NCI-H1105 (cell line): Measurements from ENCODE around the gene CCBE1.
A peak's percentile ranks its signal among the peaks of the same experiment; 100 is the strongest.
"Not testable (repeated sequence)": the region's sequence is repeated elsewhere in the genome, so short reads cannot be mapped to it uniquely, and the experiment has no call there.

ENCODE experiments used
- DNase-seq: peaks from one replicate; lab custom pipeline; 2025; lab: John Stamatoyannopoulos, UW

The CCBE1 gene

DNA sequence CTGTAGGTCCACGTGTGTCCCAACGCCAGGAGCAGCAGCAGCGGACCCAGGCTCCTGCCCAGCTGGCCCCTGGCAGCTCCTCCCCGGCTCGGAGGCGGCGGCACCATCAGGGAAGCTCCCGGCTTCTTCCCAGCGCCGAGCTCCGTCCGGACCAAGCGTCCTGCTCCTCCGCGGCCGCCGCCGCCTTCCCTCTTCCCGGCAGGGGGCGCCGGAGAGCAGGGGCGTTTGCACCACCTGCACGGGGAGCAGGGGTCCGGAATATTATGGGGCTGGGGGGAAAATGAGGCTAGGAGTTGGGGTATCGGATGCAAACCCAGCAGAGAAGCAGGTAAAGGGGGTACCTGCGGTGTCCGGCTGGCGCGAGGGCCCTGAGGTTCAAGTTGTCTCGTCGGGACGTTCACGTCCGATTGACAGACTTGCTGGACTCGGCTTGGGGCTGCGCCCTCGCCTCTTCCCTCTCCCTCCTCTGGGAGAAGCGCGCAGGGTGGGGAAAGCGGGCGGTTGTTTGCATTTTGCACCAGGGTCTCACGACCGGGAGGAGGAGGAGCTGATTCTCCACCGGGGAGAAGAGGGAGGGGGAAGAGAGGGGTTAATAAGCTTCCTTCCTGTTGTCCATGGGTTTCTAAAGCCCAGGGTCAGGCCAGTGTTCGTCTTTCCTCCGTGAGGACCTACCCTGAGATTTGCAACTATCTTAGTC lies at the start of gene CCBE1:
Gene CCBE1 (minus strand): TSS at position 188 of the 697 bp plus-strand sequence.
- peak; percentile 48 for DNase-seq

DNA sequence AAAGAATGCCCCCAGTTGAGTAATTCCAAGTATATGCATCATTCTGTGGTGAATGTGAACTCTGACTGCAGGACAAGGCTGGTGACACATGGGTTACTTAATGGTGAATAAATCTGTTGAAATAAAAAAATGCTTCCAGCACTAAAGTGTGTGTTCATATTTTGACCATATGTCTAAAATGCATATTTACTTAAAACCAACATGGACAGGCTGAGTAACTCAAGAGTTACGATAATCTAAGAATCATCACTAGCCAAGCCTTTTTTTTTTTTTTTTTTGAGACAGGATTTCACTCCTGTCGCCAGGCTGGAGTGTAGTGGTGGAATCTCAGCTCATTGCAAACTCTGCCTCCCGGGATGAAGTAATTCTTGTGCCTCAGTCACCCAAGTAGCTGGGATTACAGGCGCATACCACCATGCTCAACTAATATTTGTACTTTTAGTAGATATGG lies 47.1 kb upstream of the CCBE1 start:
- no peak for DNase-seq

DNA sequence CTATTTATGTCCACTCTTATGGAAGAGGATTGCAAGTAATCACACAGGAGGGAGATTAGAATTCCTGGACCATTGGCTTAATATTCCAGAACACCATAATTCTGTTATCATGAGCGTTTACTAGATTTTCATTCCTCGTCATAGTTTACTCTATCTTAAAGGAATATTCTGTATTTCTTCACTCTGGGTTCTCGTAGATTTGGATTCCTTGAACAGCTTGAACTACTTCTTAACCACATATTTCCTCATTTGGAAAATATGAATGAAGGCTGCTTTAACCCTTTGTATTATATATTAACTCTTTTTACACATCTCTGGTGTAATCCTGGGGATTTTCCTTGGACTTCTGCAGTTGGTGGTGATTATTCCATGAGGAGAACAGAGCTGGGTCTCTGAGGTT lies 46.3 kb upstream of the CCBE1 start:
- no peak for DNase-seq

DNA sequence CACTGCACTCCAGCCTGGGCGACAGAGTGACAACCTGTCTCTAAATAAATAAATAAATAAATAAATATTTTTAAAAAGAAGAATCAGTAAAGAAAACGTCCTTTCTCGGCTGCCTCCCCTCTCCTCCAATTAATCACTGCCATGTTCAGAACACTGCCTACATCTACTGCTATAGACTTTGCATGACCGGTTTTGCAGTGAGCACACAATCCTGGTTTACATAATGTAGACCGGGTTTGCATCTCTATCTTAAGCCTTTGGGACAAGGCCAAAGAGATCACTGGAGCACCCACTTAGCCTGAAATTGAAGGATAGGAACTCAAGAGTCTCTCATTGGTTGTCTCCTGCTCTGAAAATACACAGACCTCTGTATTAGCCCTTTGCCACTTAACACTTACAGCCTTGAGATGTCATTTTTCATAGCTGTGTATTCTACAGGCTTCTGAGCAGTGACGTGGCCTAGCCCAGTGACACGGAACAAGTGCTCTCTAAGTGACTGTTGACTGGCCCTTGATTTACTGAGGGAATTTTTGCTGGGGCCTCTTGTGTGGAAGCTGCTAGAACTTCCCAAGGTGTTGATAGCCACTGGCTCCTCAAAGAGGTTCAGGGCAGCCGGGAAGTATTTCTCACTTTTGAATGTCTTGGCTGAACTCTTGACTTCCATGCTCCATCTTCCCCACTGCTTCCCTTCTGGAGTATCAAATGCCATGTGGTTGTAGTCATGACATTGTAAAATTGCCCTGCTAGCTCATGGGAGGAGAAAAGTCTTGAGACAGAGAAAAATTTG lies 45.3 kb upstream of the CCBE1 start:
- no peak for DNase-seq

DNA sequence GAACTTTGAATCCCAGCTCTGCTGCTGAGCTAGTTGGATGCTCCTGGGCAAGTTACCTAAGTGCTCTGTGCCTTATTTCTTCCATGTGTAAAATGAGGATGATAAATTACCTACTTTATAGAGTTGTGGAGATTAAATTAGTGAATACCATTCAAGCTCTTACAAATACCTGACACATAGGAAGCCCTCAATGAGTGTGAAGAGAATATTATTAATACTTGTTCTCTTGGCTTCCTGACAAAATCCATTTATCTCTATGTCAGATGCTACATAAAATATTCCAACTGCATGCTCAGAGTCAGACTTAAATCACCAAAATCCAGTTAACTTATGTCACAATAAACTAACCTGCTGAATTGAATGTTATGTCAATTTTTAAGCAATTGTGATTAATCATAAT lies 42.9 kb upstream of the CCBE1 start:
- DNase-seq, result no peak

DNA sequence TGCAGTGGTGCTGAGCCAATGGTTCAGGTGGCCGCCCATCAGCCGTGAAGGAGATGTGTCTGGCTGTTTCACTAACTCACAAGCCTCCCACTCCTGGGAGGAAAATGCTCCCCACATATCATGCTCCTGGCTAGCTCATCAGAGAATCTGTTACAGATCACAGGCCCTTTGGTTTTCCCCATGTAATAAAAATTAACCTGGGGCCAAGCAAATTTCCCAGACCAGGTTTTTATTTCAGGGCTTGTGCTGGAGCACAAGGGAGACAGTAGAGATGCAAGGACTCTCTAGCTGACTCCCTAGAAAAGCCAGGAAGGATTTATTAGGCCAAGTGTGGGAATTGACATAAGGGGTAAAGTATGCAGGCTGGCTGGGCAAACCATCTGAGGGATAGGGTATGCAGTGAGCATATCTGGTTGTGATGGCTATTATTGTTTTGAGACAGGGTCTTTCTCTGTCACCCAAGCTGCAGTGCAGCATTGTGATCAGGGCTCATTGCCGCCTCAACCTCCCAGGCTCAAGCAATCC lies 40.6 kb upstream of the CCBE1 start:
- no peak for DNase-seq

DNA sequence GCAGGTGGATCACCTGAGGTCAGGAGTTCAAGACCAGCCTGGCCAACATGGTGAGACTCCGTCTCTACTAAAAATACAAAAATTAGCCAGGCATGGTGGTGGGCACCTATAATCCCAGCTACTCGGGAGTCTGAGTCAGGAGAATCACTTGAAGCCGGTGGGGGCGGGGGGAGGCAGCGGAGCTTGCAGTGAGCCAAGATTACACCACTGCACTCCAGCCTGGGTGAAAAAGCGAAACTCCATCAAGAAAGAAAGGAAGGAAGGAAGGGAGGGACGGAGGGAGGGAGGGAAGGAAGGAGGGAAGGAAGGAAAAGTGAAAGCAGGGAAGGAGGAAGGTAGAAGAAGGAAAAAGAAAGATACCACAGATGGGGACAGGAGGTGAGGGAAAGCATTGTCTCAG lies 40.1 kb upstream of the CCBE1 start:
- DNase-seq, result not testable (repeated sequence)

DNA sequence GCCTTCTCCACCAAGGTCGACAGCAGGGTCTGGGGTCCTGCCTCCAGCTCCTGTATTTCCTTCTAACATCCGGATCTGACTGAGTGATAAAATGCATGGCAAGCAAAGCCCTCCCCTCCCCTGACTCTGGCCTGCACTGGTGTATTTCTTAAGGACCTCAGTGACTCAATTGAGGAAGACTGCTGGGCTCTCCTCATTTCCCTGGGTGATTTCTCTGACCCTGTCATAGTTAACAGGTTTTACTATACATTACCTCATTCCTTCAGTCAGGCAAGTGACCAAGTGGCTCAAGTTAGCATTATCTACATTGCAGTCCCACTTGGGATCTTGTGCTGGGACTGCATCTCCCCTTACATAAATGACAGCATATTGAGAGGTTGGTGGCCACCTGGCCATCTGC lies 38.8 kb upstream of the CCBE1 start:
- no peak for DNase-seq

DNA sequence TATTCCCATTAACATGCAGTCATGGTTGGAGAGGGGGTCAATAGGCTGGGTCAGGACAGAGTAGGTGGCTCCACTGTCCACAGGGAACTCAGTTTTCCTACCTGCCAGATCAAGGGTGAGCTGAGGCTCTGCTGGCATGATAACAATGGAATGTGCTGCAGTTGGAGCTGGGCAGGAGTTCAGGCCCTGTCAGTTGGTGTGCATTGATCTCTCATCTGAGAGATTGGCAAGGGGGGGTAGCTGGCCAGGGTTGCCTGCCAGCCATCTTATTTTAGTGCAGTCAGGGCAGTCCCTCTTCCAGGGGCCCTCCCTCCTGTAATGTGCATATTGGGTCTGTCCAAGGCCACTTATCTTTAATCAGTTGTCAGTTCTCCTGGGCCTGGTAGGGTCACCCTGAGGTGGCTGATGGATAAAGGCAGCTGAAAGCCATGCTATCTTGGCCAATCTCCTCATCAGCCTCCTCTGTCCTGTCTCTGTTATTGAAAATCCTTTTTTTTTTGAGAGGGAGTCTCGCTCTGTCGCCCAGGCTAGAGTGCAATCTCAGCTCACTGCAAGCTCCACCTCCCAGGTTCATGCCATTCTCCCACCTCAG lies 38.1 kb upstream of the CCBE1 start:
- DNase-seq, result no peak

DNA sequence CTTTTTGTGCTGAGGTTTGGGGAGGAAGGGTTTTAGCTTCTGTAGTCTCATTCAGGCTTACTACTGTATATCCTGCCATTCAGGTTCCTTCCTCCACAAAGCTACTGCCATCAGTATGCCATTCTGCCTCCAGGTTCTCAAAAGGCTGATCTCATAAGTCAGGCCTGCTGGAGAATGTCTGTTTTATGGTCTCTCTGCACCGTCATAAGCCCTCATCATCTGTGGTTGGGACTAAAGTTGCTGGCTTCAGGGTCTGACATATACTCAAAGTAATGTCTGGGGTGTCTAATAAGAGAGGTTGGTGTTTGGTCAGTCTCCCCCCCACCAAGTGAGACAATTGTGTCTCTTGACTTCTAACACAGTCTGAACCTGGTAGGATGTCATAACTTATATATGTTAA lies 36.2 kb upstream of the CCBE1 start:
- DNase-seq, result no peak

DNA sequence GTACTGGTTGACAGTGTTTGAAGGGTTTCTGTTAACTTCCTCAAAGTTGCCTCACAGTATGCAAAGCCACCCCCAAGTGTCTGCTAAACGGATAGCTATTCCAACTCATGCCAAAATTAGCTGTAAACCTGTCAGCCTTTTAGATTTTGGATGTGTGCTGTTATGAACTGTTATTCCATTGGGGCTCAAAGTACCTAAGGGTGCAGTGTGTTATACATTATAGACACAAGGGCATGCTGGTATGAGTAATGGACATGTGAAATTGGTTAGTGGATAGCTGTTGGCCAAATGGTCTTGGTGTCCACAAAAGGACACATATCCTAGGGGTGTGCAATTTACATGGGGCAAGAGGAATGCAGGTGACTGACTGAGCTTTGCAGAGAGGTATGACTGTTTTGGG lies 33.7 kb upstream of the CCBE1 start:
- no peak for DNase-seq

DNA sequence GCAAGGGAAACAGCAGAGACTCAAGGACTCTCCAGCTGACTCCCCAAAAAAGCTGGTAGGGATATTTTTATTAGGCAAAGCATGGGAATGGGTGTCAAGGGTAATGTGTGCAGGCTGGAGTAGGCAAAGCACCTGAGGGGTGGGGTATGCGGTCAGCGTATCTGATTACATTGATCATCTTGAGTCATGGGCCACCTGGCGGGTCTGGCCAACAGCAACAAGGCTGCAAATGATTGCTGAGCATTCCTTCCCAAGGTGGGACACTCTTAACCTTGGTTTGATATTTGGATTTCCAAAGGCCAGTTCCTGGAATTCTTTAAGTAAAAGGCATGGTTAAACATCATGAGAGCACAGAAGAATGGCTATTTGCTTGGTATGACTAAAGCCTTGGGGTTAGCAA lies 32.6 kb upstream of the CCBE1 start:
- DNase-seq, result no peak

DNA sequence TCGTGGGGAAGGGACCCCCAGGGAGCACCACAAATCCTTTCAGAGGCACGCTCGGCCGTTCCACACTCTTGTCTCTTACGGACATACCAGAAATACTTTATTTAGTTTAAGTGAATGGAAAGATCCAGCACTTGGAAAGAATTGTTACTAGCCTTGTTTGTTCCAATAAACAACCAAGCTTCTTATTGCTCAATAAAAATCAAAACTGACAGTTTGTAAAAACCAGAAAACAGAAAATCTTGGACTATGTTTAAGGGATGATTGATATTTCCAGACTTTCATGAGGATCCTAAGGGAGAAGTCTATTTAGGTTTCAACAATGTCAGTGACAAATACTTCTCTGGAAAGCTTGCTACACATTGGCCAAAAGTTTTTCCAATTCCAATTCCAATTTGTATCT lies 31.6 kb upstream of the CCBE1 start:
- DNase-seq, result no peak

DNA sequence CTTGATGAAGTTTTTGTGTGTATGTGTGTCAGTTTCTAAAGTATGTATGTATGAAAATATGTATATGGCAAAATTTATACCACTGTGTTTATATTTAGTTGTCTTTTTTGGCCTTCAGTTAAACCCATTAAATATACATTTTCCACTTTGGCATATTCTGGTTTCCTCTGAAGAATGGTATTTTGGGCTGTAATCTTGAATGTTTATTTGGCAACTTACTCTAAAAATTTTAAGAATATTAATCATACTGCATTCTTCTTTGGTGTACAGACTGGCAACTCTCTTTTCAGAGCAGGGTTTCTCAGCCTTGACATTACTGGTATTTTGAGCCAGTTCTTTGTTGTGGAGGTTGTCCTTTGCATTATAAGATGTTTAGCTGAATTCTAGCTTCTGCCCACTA lies 27.9 kb upstream of the CCBE1 start:
- DNase-seq, result no peak

DNA sequence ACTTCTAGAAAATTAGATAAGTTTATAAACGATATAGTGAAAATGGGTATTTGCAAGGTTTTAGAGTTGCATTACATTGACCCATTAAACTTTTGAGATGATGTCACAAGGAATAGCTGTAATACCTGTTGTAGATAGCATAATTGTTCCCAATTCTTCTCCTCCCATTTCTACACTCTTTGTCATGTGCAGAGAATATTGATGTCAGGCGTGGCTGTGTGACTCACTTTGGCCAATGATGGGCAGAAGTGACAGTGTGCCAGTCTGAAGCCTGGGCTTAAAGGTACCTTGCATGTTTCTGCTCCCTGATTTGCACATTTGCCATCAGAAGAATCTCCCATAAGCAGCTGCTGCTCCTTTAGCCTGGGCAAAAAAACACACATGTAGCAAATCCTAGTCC lies 26.9 kb upstream of the CCBE1 start:
- no peak for DNase-seq

DNA sequence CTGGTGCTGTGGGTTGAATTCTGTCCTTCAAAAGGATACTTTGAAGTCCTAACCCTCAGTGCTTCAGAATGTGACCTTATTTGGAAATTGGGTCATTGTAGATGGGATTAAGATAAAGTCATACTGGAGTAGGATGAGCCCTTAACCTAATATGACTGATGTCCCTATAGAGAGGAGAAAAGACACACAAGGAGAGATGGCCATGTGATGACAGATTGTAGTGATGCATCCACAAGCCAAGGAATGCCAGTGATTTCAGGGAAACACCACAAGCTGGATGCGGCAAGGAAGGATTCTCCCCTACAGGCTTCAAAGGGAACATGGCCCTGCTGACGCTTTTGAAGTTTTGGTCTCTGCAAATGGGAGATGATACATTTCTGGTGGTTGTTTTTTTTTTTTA lies 24.7 kb upstream of the CCBE1 start:
- DNase-seq, result no peak

DNA sequence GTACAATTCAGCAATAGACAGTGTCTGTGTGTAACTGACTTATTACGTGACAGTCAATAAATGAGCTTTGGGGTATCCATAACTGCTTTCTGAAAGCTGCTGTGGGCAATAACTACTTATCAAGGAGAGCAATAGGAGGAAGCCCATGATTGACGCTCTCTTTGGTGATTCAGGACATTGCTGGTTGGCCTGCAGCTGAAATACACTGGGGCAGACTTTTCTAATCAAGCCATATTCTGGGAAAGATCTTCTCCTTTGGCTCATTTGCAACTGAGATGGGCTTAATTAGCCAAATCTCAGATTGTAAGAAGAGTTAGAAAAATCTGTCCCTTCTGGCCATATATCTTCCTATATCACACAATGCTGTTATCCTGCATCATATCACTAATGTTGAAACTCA lies 24.0 kb upstream of the CCBE1 start:
- DNase-seq, result no peak

DNA sequence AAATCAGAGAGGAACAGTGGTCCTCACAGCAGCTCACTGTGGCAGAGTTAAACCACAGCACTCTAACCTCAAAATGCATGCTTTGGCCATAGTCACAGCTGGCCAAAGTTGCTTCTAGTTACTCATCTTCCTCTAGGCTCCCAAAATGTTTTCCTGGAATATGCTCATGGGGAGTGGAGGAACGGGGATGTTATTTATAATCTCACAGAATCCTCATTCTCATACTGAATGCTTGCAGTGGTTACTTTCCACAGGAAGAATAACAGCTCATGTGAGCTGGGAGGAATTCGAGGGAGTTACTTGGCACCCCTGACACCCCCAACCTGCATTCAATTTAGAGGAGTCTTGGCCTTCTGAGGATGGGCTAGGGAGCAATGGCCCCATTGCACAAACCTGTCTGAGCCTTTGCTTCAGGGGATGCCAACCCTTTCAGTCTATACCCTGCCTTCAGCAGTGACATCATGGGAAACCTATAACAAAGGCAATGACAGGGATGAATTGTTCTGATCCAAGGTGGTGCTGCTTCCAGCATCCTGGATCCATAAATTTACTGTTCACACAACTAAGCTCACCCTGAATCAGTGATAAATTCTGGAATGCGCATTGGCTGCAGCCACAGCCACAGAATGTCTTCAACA lies 22.4 kb upstream of the CCBE1 start:
- DNase-seq, result no peak

DNA sequence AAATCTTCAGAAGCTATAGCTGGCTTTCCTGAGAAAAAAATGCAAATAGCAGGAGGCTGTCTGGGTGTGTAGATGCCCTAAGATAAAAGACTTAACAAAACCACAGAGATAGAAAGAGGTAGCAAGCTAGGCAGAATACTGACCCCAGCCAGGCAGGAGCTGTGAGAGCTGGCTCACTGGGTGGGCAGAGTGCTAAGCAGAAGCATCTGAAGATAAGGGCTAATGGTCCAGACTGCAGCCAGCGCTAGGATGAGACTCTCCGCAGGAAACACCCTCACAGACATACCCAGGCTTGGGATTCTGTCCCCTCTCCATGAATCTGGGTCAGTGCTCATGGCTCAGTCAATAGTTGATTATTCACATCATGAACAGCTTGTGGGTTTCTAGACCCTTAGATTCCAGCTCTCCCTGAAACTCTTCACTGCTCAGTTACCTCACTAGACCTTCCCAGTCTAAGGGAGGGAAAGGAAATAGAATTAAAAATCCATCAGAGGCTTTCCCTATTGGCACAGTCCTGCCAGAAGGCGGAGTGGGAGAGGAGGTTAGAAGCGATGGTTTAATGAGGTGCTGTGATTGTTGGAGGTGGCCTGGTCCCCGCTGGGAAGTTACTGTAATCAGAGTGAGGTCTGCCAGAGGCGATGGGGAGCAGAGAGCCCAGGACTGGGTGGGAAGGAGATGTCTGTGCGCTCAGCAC lies 21.4 kb upstream of the CCBE1 start:
- DNase-seq, result no peak

DNA sequence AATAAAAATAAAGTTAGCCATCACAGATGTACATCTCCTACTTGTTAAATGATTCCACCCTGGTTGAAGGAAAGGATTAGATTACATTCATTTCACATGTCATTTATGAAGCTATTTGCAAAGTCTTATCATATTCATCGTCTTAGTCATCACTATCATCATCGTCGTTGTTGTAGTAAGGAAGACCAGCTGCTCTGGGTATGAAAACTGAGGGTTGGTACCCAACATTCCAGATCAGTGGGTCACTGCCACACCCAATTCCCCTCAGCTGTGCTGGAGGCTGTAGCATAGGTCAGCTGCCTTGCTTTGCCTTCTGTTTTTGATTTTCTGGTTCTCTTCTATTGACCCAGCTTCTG lies 20.9 kb upstream of the CCBE1 start:
- no peak for DNase-seq

DNA sequence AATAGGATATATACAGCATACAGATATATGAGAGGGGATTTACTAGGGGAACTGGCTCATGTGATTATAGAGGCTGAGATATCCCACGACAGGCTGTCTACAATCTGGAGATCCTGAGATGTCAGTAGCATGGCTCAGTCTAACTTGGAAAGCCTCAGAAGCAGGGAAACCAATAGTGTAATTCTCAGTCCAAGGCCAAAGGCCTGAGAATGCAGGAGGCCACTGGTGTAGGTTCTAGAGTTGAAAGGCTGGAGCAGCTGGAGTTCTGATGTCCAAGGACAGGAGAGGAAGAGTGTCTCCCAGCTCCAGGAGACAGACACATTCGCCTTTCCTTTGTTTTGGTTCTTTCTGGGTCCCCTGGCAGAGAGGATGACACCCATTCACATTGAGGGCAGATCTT lies 20.1 kb upstream of the CCBE1 start:
- DNase-seq, result no peak

DNA sequence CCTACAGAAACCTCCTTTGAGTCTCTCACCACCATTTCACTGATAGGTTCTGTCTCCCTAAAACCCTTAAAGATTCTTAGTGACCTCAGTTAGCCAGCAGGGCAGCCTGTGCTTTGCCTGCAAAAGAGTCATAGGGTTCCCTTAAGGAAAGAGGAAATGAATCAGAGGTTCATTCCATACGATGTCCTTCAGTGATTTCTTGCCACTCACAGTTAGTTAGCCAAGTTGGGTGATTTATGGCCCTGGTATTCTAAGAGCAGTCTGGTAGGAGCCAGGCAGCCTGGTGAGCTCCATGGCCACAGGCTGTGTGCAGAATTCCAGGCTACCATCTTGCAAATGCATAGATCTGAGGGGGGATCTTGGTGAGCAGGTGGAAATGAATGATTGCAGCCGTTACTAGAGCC lies 18.7 kb upstream of the CCBE1 start:
- no peak for DNase-seq
